HEK293 (cell line): Measurements from ENCODE around the gene NNT.

Experiments used
- CTCF ChIA-PET: fragments of 350-600 bp; formaldehyde crosslinking; extraction: SDS; loops from one replicate; lab custom pipeline; 2021; ENCODE audit warnings: antibody characterized with exemption; lab: Yijun Ruan, JAX
- POLR2A ChIA-PET: fragments of 300-600 bp; formaldehyde crosslinking; extraction: SDS; loops from one replicate; lab custom pipeline; 2020; ENCODE audit warnings: antibody characterized with exemption, inconsistent platforms; lab: Yijun Ruan, JAX
- H3K27ac ChIP-seq: fragments of 200-500 bp; sonication (Bioruptor generic); 2 replicates; pipeline ENCODE4 v1.5.1; 2014; ENCODE audit warnings: low read depth, low read length, control low read depth, inconsistent platforms; ENCODE audit errors: extremely low read depth
- H3K36me3 ChIP-seq, 2 experiments: fragments of 200-500 bp in 1 of 2; sonication (Bioruptor generic) in 1 of 2; 1 replicate in 1 of 2; 2 replicates in 1 of 2; pipeline ENCODE4 v1.5.1; 2014 to 2017; ENCODE audit warnings: inconsistent platforms in 2 of 2, low read length in 2 of 2; ENCODE audit not compliant: control insufficient read depth in 2 of 2, insufficient read depth in 1 of 2
- H3K4me1 ChIP-seq: fragments of 200-500 bp; sonication (Bioruptor generic); 2 replicates; pipeline ENCODE4 v1.5.1; 2014; ENCODE audit warnings: mild to moderate bottlenecking, low read length, inconsistent platforms; ENCODE audit not compliant: control insufficient read depth, insufficient read depth
- H3K4me3 ChIP-seq: 2 replicates; pipeline ENCODE4 v1.5.1; 2011; ENCODE audit warnings: low read depth, mild to moderate bottlenecking, control low read depth, low read length, moderate library complexity
- H3K9me3 ChIP-seq: fragments of 200-500 bp; sonication (Bioruptor generic); 2 replicates; pipeline ENCODE4 v1.5.1; 2014; ENCODE audit warnings: low read depth, low read length, inconsistent platforms; ENCODE audit not compliant: control insufficient read depth, insufficient read depth
- IKZF3 ChIP-seq: fragments of 450-650 bp; IDR thresholded peaks from 2 replicates; pipeline ENCODE4 v1.5.0; 2018; ENCODE audit warnings: missing biosample characterization, mild to moderate bottlenecking, missing genetic modification characterization, moderate library complexity
- MZF1 ChIP-seq: fragments of 450-650 bp; formaldehyde crosslinking; IDR thresholded peaks from 2 replicates; pipeline ENCODE4 v1.5.1; 2017; ENCODE audit warnings: missing biosample characterization, missing genetic modification characterization, borderline replicate concordance
- PRDM2 ChIP-seq: fragments of 450-650 bp; formaldehyde crosslinking; IDR thresholded peaks from 2 replicates; pipeline ENCODE4 v1.5.1; 2016; ENCODE audit warnings: missing biosample characterization, missing genetic modification characterization, borderline replicate concordance
- ZFP69B ChIP-seq: fragments of 450-650 bp; formaldehyde crosslinking; IDR thresholded peaks from 2 replicates; pipeline ENCODE4 v1.5.1; 2016; ENCODE audit warnings: missing biosample characterization, missing genetic modification characterization
- ZNF18 ChIP-seq: fragments of 450-650 bp; formaldehyde crosslinking; IDR thresholded peaks from 2 replicates; pipeline ENCODE4 v1.5.1; 2016; ENCODE audit warnings: missing biosample characterization, missing genetic modification characterization
- ZNF184 ChIP-seq: fragments of 450-650 bp; IDR thresholded peaks from 2 replicates; pipeline ENCODE4 v1.5.1; 2018; ENCODE audit warnings: missing biosample characterization, mild to moderate bottlenecking, missing genetic modification characterization
- ZNF19 ChIP-seq: fragments of 450-650 bp; formaldehyde crosslinking; IDR thresholded peaks from 2 replicates; pipeline ENCODE4; 2016; ENCODE audit warnings: missing biosample characterization, missing genetic modification characterization, low read depth
- ZNF610 ChIP-seq: fragments of 450-650 bp; formaldehyde crosslinking; IDR thresholded peaks from 2 replicates; pipeline ENCODE4 v1.5.1; 2016; ENCODE audit warnings: missing biosample characterization, missing genetic modification characterization, borderline replicate concordance
- ZNF654 ChIP-seq: fragments of 450-650 bp; formaldehyde crosslinking; IDR thresholded peaks from 2 replicates; pipeline ENCODE4 v1.5.1; 2016; ENCODE audit warnings: low read depth, missing biosample characterization, missing genetic modification characterization
- ZNF660 ChIP-seq: fragments of 450-650 bp; IDR thresholded peaks from 2 replicates; pipeline ENCODE4 v1.5.1; 2018; ENCODE audit warnings: missing biosample characterization, mild to moderate bottlenecking, missing genetic modification characterization
- TF ChIP-seq, protein P1 (sequence below): fragments of 450-650 bp; formaldehyde crosslinking; optimal IDR thresholded peaks from 2 replicates; pipeline ENCODE3; 2016; ENCODE audit warnings: missing biosample characterization, mild to moderate bottlenecking, missing genetic modification characterization

The NNT gene

DNA sequence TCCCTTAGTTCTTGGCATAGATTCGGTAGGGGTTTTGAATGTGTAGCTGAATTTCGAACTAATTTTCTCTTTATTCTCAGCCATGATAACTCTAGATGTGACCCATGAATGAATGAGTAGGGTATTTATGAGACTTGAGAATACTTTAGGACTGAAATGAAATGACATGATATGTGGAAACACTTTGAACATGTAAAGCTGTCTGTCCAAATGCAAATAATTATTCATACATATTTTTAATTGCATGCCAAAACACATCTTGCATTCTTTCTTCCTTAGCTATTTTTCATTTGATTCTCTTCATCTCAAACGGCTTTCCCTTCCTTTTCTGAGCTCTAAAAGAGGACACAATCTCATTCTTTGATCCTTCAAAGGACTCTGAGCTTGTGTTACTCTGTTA lies 3.4 kb downstream of the NNT start (continued):
- TF ChIP-seq, protein P1, sequence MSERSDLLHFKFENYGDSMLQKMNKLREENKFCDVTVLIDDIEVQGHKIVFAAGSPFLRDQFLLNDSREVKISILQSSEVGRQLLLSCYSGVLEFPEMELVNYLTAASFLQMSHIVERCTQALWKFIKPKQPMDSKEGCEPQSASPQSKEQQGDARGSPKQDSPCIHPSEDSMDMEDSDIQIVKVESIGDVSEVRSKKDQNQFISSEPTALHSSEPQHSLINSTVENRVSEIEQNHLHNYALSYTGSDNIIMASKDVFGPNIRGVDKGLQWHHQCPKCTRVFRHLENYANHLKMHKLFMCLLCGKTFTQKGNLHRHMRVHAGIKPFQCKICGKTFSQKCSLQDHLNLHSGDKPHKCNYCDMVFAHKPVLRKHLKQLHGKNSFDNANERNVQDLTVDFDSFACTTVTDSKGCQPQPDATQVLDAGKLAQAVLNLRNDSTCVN (tag by site-specific recombination), result no peak
- TF ChIP-seq ZNF19 (tag by site-specific recombination), result no peak
- no peak for TF ChIP-seq PRDM2
- no peak for TF ChIP-seq ZNF184 (tag by site-specific recombination)

DNA sequence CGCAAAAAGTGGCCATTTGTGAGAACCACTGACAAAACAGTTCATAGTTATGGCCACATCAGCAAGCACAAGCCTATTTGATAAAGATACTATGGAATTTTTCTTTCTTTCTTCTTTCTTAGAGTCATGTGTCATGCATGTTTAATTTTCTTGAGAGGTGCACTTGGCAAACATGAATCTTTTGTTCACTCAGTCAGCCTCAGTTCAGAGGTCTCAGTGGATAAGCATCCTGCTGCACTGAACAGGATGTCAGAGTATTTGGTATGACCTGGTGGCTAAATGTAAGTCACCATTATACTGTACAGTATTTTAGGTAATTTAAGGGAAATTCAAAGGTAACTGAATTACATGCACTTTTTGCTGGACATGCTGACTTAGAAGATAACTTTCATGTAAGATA lies 5.4 kb downstream of the NNT start:
- no peaks in the 10 kb centered on the region for H3K4me1 ChIP-seq

DNA sequence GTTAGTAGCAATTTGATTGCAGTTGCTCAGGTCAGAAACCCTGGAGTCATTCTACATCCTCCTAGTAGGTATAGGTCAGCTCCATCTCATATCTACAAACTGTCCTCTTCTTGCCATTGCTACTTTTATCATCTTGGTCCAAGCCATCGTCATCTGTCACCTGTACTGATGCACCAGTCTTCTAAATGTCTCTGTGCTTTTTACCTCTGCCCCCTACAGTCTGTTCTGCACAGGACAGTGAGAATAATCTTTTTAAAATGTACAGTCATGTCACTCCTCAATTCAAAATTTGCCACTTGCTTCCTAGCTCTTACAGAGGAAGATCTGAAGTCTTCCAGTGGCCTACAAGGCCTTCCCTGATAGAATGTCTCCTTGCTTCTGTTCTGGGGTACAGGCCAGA lies 6.8 kb downstream of the NNT start:
- H3K9me3 ChIP-seq, result no peaks in the 10 kb centered on the region
- ChIA-PET POLR2A (no interaction called here), CTCF (interaction anchor here (0.5 to 2.1 kb wide), 10 partner anchors 10 to 405 kb away, joined by 3 to 9 read pairs (median 4); partner anchors contain the start of gene TMEM267)
- peaks cover 17 to 34% of the 10 kb centered on the region in 2 experiments; a peak in 2 of 3 replicates for H3K36me3 ChIP-seq
- H3K4me1 ChIP-seq, result no peaks in the 10 kb centered on the region
- no peak overlapping the region for H3K4me3 ChIP-seq
- TF ChIP-seq ZNF654 (tag by site-specific recombination), result peak; percentile 36
- no peak for TF ChIP-seq ZFP69B
- TF ChIP-seq ZNF660 (tag by site-specific recombination), result peak; percentile 99
- no peak for TF ChIP-seq ZNF610
- no peak overlapping the region for H3K27ac ChIP-seq

More for the DNA sequence above, 5.4 kb downstream of the NNT start:
- Histone ChIP-seq H3K4me3 (no peak overlapping the region), H3K36me3 (peaks cover 9 to 26% of the 10 kb centered on the region in 2 experiments; a peak in 2 of 3 replicates), H3K27ac (no peak overlapping the region), H3K9me3 (no peaks in the 10 kb centered on the region)
- ChIA-PET POLR2A (no interaction called here), CTCF (interaction anchor here (2.1 kb wide), 1 partner anchor 8 kb away, joined by 7 read pairs; no protein-coding TSS in a partner anchor)
- TF ChIP-seq ZNF18 (tag by site-specific recombination) (peak; percentile 45; the same call in 1 of the 2 replicates), MZF1 (tag by site-specific recombination) (no peak), IKZF3 (tag by site-specific recombination) (no peak)
